AG04450 (cell line): Measurements from ENCODE around the gene NIPAL4. TPM values are rescaled to one million over a fixed set of nuclear protein-coding genes. Genes with fewer than 3 reads are reported as not detected.

Source experiments
- CTCF ChIA-PET: fragments of 300-600, 350-600 bp; formaldehyde crosslinking; extraction: SDS; loops from one replicate; lab custom pipeline; 2022; ENCODE audit warnings: antibody characterized with exemption, inconsistent platforms; lab: Charles Lee
- POLR2A ChIA-PET: fragments of 350-600 bp; formaldehyde crosslinking; extraction: SDS; loops from one replicate; lab custom pipeline; 2021; ENCODE audit warnings: antibody characterized with exemption, inconsistent platforms; lab: Yijun Ruan, JAX
- DNase-seq: peaks from one replicate; pipeline ENCODE4 v3.0.0-alpha.2; 2011; ENCODE audit warnings: low read depth, low spot score
- H3K27ac ChIP-seq: one replicate; pipeline ENCODE4 v1.5.1; 2012; ENCODE audit warnings: low read depth, low read length, control low read depth
- H3K27me3 ChIP-seq: one replicate; pipeline ENCODE4 v1.6.0; 2012; ENCODE audit warnings: low read length; ENCODE audit not compliant: control insufficient read depth, insufficient read depth
- H3K4me3 ChIP-seq: 2 replicates; pipeline ENCODE4 v1.5.1; 2011; ENCODE audit warnings: mild to moderate bottlenecking, low read depth, low read length, control low read depth
- H3K9me3 ChIP-seq: 2 replicates; pipeline ENCODE4 v1.5.1; 2012; ENCODE audit warnings: low read length; ENCODE audit not compliant: control insufficient read depth, insufficient read depth
- CTCF ChIP-seq: IDR thresholded peaks from 2 replicates; pipeline ENCODE4 v1.5.1; 2011; ENCODE audit warnings: low read depth, low read length, control low read depth, inconsistent platforms
- polyA plus RNA-seq: library from polyadenylated mRNA; depleted of rRNA; stranded (reverse); fragments of >200 nt; gene quantifications from 2 replicates; pipeline ENCODE4 v1.2.3, GENCODE V29; 2011

The NIPAL4 gene
- polyA plus RNA-seq, 1 experiment = 0.20 TPM

GRCh38 chr5:157516006-157516405 is 56.0 kb downstream of the NIPAL4 start:
- Histone ChIP-seq H3K27ac (peak overlapping the region; percentile 95), H3K4me3 (no peak overlapping the region), H3K27me3 (no peaks in the 10 kb centered on the region), H3K9me3 (no peaks in the 10 kb centered on the region)
- ChIA-PET POLR2A (interaction anchor here (0.6 to 2.2 kb wide), 12 partner anchors 9 to 61 kb away, joined by 3 to 14 read pairs (median 6); no protein-coding TSS in a partner anchor), CTCF (interaction anchor here (0.7 to 1.4 kb wide), 5 partner anchors 9 to 227 kb away, joined by 4 to 7 read pairs (median 5); partner anchors contain the start of gene LSM11)
- peak; percentile 53 for DNase-seq
- no peak for TF ChIP-seq CTCF

GRCh38 chr5:157516626-157517325 is 56.8 kb downstream of the NIPAL4 start:
- Histone ChIP-seq H3K4me3 (no peak overlapping the region), H3K9me3 (no peaks in the 10 kb centered on the region), H3K27me3 (no peaks in the 10 kb centered on the region), H3K27ac (peak overlapping the region; percentile 95)
- peak; percentile 86 for DNase-seq
- ChIA-PET CTCF (interaction anchor here (0.7 to 1.4 kb wide), 7 partner anchors 9 to 227 kb away, joined by 3 to 7 read pairs (median 5); partner anchors contain the start of gene LSM11), POLR2A (interaction anchor here (0.6 to 2.2 kb wide), 17 partner anchors 9 to 95 kb away, joined by 3 to 14 read pairs (median 5); partner anchors contain the start of gene ADAM19)
- TF ChIP-seq CTCF = no peak

- Histone ChIP-seq H3K27ac (no peak overlapping the region), H3K4me3 (no peak overlapping the region), H3K27me3 (no peaks in the 10 kb centered on the region), H3K9me3 (no peaks in the 10 kb centered on the region)
- no peak for DNase-seq
- no peak for TF ChIP-seq CTCF
- ChIA-PET CTCF (interaction anchor here (0.9 to 1.4 kb wide), 3 partner anchors 42 to 224 kb away, joined by 3 to 5 read pairs (median 5); partner anchors contain the start of gene LSM11), POLR2A (interaction anchor here (0.6 kb wide), 1 partner anchor 9 kb away, joined by 3 read pairs; no protein-coding TSS in a partner anchor)
Observed at GRCh38 chr5:157518963-157519362, 59.0 kb downstream of the NIPAL4 start.

GRCh38 chr5:157519579-157520253 is 59.7 kb downstream of the NIPAL4 start:
- H3K27me3 ChIP-seq = no peaks in the 10 kb centered on the region
- H3K4me3 ChIP-seq = no peak overlapping the region
- H3K9me3 ChIP-seq = no peaks in the 10 kb centered on the region
- DNase-seq = no peak
- no peak for TF ChIP-seq CTCF
- ChIA-PET POLR2A (no interaction called here), CTCF (interaction anchor here (0.6 to 1.4 kb wide), 2 partner anchors 42 to 297 kb away, joined by 3 to 5 read pairs; no protein-coding TSS in a partner anchor)
- H3K27ac ChIP-seq = no peak overlapping the region
